Neural cell (in vitro differentiated cells): ENCODE results near the gene CCDC82. TPM values are rescaled to one million over a fixed set of nuclear protein-coding genes. Genes with fewer than 3 reads are reported as not detected.

Experiments
- H2AFZ ChIP-seq: fragments of 200-600, 300-800 bp; sonication (generic), shearing (Covaris generic); 2 replicates; pipeline ENCODE4 v1.6.0; 2014; ENCODE audit warnings: low read depth, mild to moderate bottlenecking, antibody characterized with exemption, low read length, moderate library complexity
- H3F3A ChIP-seq: fragments of 200-600 bp; shearing (Covaris generic); 2 replicates; pipeline ENCODE4 v1.6.1; 2016; ENCODE audit warnings: mild to moderate bottlenecking, moderate library complexity, mixed read lengths, antibody characterized with exemption, low read length; ENCODE audit not compliant: insufficient read depth, poor library complexity, severe bottlenecking
- H3K27ac ChIP-seq: fragments of 200-600, 300-800 bp; sonication (generic), shearing (Covaris generic); 2 replicates; pipeline ENCODE4 v1.5.1; 2014; ENCODE audit warnings: mild to moderate bottlenecking, low read length, moderate library complexity
- H3K27me3 ChIP-seq: fragments of 300-800, 200-600 bp; sonication (generic), shearing (Covaris generic); 2 replicates; pipeline ENCODE4 v1.6.0; 2014; ENCODE audit warnings: mild to moderate bottlenecking, low read depth, low read length, moderate library complexity; ENCODE audit not compliant: insufficient read depth
- H3K36me3 ChIP-seq: fragments of 300-800, 200-600 bp; sonication (generic), shearing (Covaris generic); 2 replicates; pipeline ENCODE4 v1.5.1; 2014; ENCODE audit warnings: mild to moderate bottlenecking, antibody characterized with exemption, low read length, moderate library complexity; ENCODE audit not compliant: insufficient read depth
- H3K4me2 ChIP-seq: fragments of 300-800, 200-600 bp; sonication (generic), shearing (Covaris generic); 2 replicates; pipeline ENCODE4 v1.6.0; 2014; ENCODE audit warnings: mild to moderate bottlenecking, low read length
- H3K4me3 ChIP-seq: fragments of 300-800, 200-600 bp; sonication (generic), shearing (Covaris generic); 2 replicates; pipeline ENCODE4 v1.5.1; 2014; ENCODE audit warnings: mild to moderate bottlenecking, low read length, moderate library complexity
- H3K79me2 ChIP-seq: fragments of 200-600 bp; shearing (Covaris generic); replicated peaks from 2 replicates; pipeline ENCODE4 v1.6.0; 2014; ENCODE audit warnings: mild to moderate bottlenecking, low read length, moderate library complexity; ENCODE audit not compliant: insufficient read depth
- H3K9ac ChIP-seq: fragments of 300-800, 200-600 bp; sonication (generic), shearing (Covaris generic); 2 replicates; pipeline ENCODE4 v1.6.1; 2016; ENCODE audit warnings: mild to moderate bottlenecking, low read length, mixed read lengths
- H3K9me2 ChIP-seq: fragments of 200-600 bp; shearing (Covaris generic); 2 replicates; pipeline ENCODE4 v1.6.1; 2016; ENCODE audit warnings: mild to moderate bottlenecking, low read length, mixed read lengths; ENCODE audit not compliant: insufficient read depth
- H3K9me3 ChIP-seq: fragments of 200-600, 300-800 bp; sonication (generic), shearing (Covaris generic); 2 replicates; pipeline ENCODE4 v1.6.1; 2016; ENCODE audit warnings: mild to moderate bottlenecking, mixed run types, low read length, moderate library complexity, mixed read lengths
- H4K20me1 ChIP-seq: fragments of 200-600 bp; shearing (Covaris generic); 2 replicates; pipeline ENCODE4 v1.6.1; 2016; ENCODE audit warnings: mild to moderate bottlenecking, mixed run types; ENCODE audit not compliant: insufficient read depth
- CTCF ChIP-seq: fragments of 450-650 bp; IDR thresholded peaks from 2 replicates; pipeline ENCODE4 v1.5.1; 2014; ENCODE audit warnings: antibody characterized with exemption, mild to moderate bottlenecking, moderate library complexity; ENCODE audit not compliant: poor library complexity, severe bottlenecking
- EP300 ChIP-seq: fragments of 450-650 bp; conservative IDR thresholded peaks from 2 replicates; pipeline ENCODE4 v1.6.1; 2014; ENCODE audit warnings: antibody characterized with exemption, mild to moderate bottlenecking, moderate library complexity; ENCODE audit not compliant: poor library complexity, severe bottlenecking
- EZH2 ChIP-seq: fragments of 200-600, 300-800 bp; shearing (Covaris generic), sonication (generic); IDR thresholded peaks from 2 replicates; pipeline ENCODE4 v1.6.1; 2014; ENCODE audit warnings: antibody characterized with exemption, low read length, borderline replicate concordance, mild to moderate bottlenecking; ENCODE audit not compliant: insufficient read depth, poor library complexity, severe bottlenecking
- MXI1 ChIP-seq: fragments of 450-650 bp; conservative IDR thresholded peaks from 2 replicates; pipeline ENCODE4 v1.6.1; 2014; ENCODE audit warnings: antibody characterized with exemption, mild to moderate bottlenecking; ENCODE audit not compliant: poor library complexity, severe bottlenecking
- POLR2AphosphoS5 ChIP-seq: IDR thresholded peaks from 2 replicates; pipeline ENCODE4 v1.6.1; 2012
- RAD21 ChIP-seq: fragments of 450-650 bp; conservative IDR thresholded peaks from 2 replicates; pipeline ENCODE4 v1.6.1; 2014; ENCODE audit warnings: antibody characterized with exemption, mild to moderate bottlenecking, moderate library complexity
- SMC3 ChIP-seq: fragments of 450-650 bp; conservative IDR thresholded peaks from 2 replicates; pipeline ENCODE4 v1.6.1; 2014; ENCODE audit warnings: antibody characterized with exemption, mild to moderate bottlenecking, moderate library complexity; ENCODE audit not compliant: poor library complexity
- TAF1 ChIP-seq: IDR thresholded peaks from 2 replicates; pipeline ENCODE4 v1.6.1; 2012; ENCODE audit warnings: low read depth
- polyA plus RNA-seq: library from polyadenylated mRNA; depleted of rRNA; stranded (reverse); fragments of >200 nt; gene quantifications from 2 replicates; pipeline ENCODE4 v1.2.3, GENCODE V29; 2014
- TF ChIP-seq, protein P1 (sequence below): IDR thresholded peaks from 2 replicates; pipeline ENCODE4 v1.6.1; 2012; ENCODE audit warnings: borderline replicate concordance

The CCDC82 gene
- polyA plus RNA-seq, 1 donor from 2014 or later, result 238 TPM

DNA sequence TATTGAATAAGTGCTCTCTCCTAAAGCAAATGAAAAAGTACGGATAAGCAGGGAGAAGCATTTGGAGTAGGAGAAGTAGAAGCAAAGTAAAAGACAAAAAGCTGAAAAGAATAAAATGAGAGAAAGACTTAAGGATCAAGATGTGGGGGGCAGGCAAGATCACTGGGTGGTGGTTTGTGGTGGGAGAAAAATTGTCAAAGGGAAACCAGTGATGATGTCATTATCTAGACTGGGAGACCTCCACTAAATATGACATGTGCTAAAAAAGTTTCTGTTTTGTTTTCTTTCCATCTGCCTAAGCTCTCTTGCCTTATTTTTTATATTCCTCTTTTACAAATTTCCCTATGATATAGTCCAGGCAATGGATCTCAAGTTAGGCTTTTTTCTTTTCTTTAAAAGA lies 31.9 kb downstream of the CCDC82 start:
- Histone ChIP-seq H2AFZ (no peak overlapping the region), H3K9me2 (no peaks in the 10 kb centered on the region), H3K9me3 (no peaks in the 10 kb centered on the region), H3K27me3 (no peaks in the 10 kb centered on the region), H3F3A (no peaks in the 10 kb centered on the region), H4K20me1 (no peaks in the 10 kb centered on the region), H3K27ac (no peak overlapping the region), H3K9ac (no peak overlapping the region), H3K4me2 (no peak overlapping the region), H3K79me2 (no peaks in the 10 kb centered on the region), H3K36me3 (peaks cover 19% of the 10 kb centered on the region), H3K4me3 (no peak overlapping the region)
- TF ChIP-seq MXI1 (no peak), SMC3 (no peak), EZH2 (no peak), POLR2AphosphoS5 (no peak), EP300 (no peak), RAD21 (no peak), TAF1 (no peak), CTCF (no peak)
- TF ChIP-seq, protein P1, sequence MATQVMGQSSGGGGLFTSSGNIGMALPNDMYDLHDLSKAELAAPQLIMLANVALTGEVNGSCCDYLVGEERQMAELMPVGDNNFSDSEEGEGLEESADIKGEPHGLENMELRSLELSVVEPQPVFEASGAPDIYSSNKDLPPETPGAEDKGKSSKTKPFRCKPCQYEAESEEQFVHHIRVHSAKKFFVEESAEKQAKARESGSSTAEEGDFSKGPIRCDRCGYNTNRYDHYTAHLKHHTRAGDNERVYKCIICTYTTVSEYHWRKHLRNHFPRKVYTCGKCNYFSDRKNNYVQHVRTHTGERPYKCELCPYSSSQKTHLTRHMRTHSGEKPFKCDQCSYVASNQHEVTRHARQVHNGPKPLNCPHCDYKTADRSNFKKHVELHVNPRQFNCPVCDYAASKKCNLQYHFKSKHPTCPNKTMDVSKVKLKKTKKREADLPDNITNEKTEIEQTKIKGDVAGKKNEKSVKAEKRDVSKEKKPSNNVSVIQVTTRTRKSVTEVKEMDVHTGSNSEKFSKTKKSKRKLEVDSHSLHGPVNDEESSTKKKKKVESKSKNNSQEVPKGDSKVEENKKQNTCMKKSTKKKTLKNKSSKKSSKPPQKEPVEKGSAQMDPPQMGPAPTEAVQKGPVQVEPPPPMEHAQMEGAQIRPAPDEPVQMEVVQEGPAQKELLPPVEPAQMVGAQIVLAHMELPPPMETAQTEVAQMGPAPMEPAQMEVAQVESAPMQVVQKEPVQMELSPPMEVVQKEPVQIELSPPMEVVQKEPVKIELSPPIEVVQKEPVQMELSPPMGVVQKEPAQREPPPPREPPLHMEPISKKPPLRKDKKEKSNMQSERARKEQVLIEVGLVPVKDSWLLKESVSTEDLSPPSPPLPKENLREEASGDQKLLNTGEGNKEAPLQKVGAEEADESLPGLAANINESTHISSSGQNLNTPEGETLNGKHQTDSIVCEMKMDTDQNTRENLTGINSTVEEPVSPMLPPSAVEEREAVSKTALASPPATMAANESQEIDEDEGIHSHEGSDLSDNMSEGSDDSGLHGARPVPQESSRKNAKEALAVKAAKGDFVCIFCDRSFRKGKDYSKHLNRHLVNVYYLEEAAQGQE, result no peak

DNA sequence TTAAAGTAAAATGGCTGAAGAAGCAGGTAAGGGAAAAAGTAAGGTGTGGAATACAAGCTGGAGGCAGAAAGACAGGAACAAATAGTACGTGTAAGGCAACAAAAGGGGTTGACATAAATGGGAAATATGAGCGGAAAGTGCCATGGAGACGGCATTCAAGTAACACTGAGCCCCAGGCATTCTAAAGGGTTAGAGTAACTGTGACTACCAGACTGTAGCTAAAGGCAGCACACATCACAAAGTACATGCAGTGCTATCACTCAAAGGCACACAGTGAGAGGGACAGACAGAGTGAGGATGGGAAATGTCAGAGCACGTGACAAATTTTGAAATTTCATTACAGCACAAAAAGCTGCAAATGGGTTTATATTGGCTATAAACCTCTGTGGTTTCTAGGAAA lies 32.9 kb downstream of the CCDC82 start:
- Histone ChIP-seq H3F3A (no peaks in the 10 kb centered on the region), H3K9ac (no peak overlapping the region), H4K20me1 (no peaks in the 10 kb centered on the region), H3K4me3 (no peak overlapping the region), H2AFZ (no peak overlapping the region), H3K36me3 (peaks cover 19% of the 10 kb centered on the region), H3K27me3 (no peaks in the 10 kb centered on the region), H3K79me2 (no peaks in the 10 kb centered on the region), H3K9me3 (no peaks in the 10 kb centered on the region), H3K4me2 (no peak overlapping the region), H3K9me2 (no peaks in the 10 kb centered on the region), H3K27ac (no peak overlapping the region)
- TF ChIP-seq RAD21 (no peak), CTCF (no peak), EZH2 (no peak), MXI1 (no peak)
